Measurements from ENCODE around the gene OTOS.

Gene OTOS

GRCh38 chr2:240134956-240135520 lies 5.4 kb downstream of the OTOS start:
- Histone ChIP-seq H3K4me2 (ENCODE audit: low read length) (peak overlapping the region; percentile 83), H3K9me3 (ENCODE audit: control insufficient read depth, low read length) (no peaks in the 10 kb centered on the region), H3K9ac (no peak overlapping the region), H3K4me1 (peaks cover 5% of the 10 kb centered on the region), H3K27me3 (ENCODE audit: control insufficient read depth, insufficient read depth, low read length) (no peaks in the 10 kb centered on the region), H3K27ac (no peak overlapping the region), H3K79me2 (no peaks in the 10 kb centered on the region), H3K36me3 (ENCODE audit: control insufficient read depth, insufficient read depth, low read length) (no peaks in the 10 kb centered on the region), H2AFZ (peak overlapping the region; percentile 98), H3K4me3 (ENCODE audit: low read depth, low read length) (peak overlapping the region; percentile 85)
- no peak for TF ChIP-seq CTCF (IDR thresholded peaks at IDR 0.05)

GRCh38 chr2:240134466-240134865 lies 6.0 kb downstream of the OTOS start:
- Histone ChIP-seq H3K79me2 (no peaks in the 10 kb centered on the region), H2AFZ (no peak overlapping the region), H3K9ac (no peak overlapping the region), H3K36me3 (ENCODE audit: control insufficient read depth, insufficient read depth, low read length) (no peaks in the 10 kb centered on the region), H3K4me3 (ENCODE audit: low read depth, low read length) (no peak overlapping the region), H3K4me1 (peaks cover 5% of the 10 kb centered on the region), H3K4me2 (ENCODE audit: low read length) (no peak overlapping the region), H3K27me3 (ENCODE audit: control insufficient read depth, insufficient read depth, low read length) (no peaks in the 10 kb centered on the region), H3K9me3 (ENCODE audit: control insufficient read depth, low read length) (no peaks in the 10 kb centered on the region), H3K27ac (no peak overlapping the region)
- TF ChIP-seq CTCF (IDR thresholded peaks at IDR 0.05): no peak

- no peaks in the 10 kb centered on the region for H3K36me3 ChIP-seq (ENCODE audit: control insufficient read depth, insufficient read depth, low read length)
- no peak overlapping the region for H3K4me3 ChIP-seq (ENCODE audit: low read depth, low read length)
- no peaks in the 10 kb centered on the region for H3K79me2 ChIP-seq
- no peak overlapping the region for H3K9ac ChIP-seq
- H3K4me1 ChIP-seq: peaks cover 5% of the 10 kb centered on the region
- H3K4me2 ChIP-seq (ENCODE audit: low read length): no peak overlapping the region
- H3K27me3 ChIP-seq (ENCODE audit: control insufficient read depth, insufficient read depth, low read length): no peaks in the 10 kb centered on the region
- no peaks in the 10 kb centered on the region for H3K9me3 ChIP-seq (ENCODE audit: control insufficient read depth, low read length)
- no peak for TF ChIP-seq CTCF (IDR thresholded peaks at IDR 0.05)
- H3K27ac ChIP-seq: no peak overlapping the region
- no peak overlapping the region for H2AFZ ChIP-seq
Observed at GRCh38 chr2:240133401-240133800, 7.1 kb downstream of the OTOS start.

- H3K9me3 ChIP-seq (ENCODE audit: control insufficient read depth, low read length): no peaks in the 10 kb centered on the region
- H3K4me1 ChIP-seq: peaks cover 5% of the 10 kb centered on the region
- no peak overlapping the region for H3K4me3 ChIP-seq (ENCODE audit: low read depth, low read length)
- no peak overlapping the region for H3K4me2 ChIP-seq (ENCODE audit: low read length)
- H3K79me2 ChIP-seq: no peaks in the 10 kb centered on the region
- H3K27ac ChIP-seq: no peak overlapping the region
- no peak overlapping the region for H3K9ac ChIP-seq
- no peak for TF ChIP-seq CTCF (IDR thresholded peaks at IDR 0.05)
- no peak overlapping the region for H2AFZ ChIP-seq
- H3K27me3 ChIP-seq (ENCODE audit: control insufficient read depth, insufficient read depth, low read length): no peaks in the 10 kb centered on the region
- no peaks in the 10 kb centered on the region for H3K36me3 ChIP-seq (ENCODE audit: control insufficient read depth, insufficient read depth, low read length)
Observed at GRCh38 chr2:240132651-240132980, 7.8 kb downstream of the OTOS start.

- H3K4me1 ChIP-seq: peaks cover 5% of the 10 kb centered on the region
- H3K9me3 ChIP-seq (ENCODE audit: control insufficient read depth, low read length): no peaks in the 10 kb centered on the region
- H3K4me3 ChIP-seq (ENCODE audit: low read depth, low read length): no peak overlapping the region
- H3K79me2 ChIP-seq: no peaks in the 10 kb centered on the region
- no peak overlapping the region for H3K4me2 ChIP-seq (ENCODE audit: low read length)
- H3K9ac ChIP-seq: no peak overlapping the region
- H2AFZ ChIP-seq: no peak overlapping the region
- no peaks in the 10 kb centered on the region for H3K27me3 ChIP-seq (ENCODE audit: control insufficient read depth, insufficient read depth, low read length)
- no peak overlapping the region for H3K27ac ChIP-seq
- H3K36me3 ChIP-seq (ENCODE audit: control insufficient read depth, insufficient read depth, low read length): no peaks in the 10 kb centered on the region
- TF ChIP-seq CTCF (IDR thresholded peaks at IDR 0.05): no peak
Observed at GRCh38 chr2:240131941-240132650, 8.4 kb downstream of the OTOS start.
